ENCODE measurements around the gene SPAG7. TPM values are rescaled to one million over a fixed set of nuclear protein-coding genes. Genes with fewer than 3 reads are reported as not detected.
A peak's percentile ranks its signal among the peaks of the same experiment; 100 is the strongest.

The SPAG7 gene
- total and polyA plus RNA-seq, 2 of the 8 experiments (the other 6 are each of a cell fraction or from before 2014, with no cell fraction given): 74.2 to 81.9 TPM

- TF ChIP-seq CHD7 (IDR thresholded peaks at IDR 0.05; ENCODE audit: insufficient replicate concordance, low read length) (no peak), RAD21 (IDR thresholded peaks at IDR 0.05 in 1 of 2, conservative IDR thresholded peaks at IDR 0.05 in 1 of 2; ENCODE audit: low read depth in 2 of 2, low read length in 2 of 2) (peak; percentile 40 to 41; a peak in 3 of 4 replicates), SP4 (IDR thresholded peaks at IDR 0.05; ENCODE audit: low read length) (no peak), GTF2F1 (IDR thresholded peaks at IDR 0.05; ENCODE audit: borderline replicate concordance, low read depth, low read length) (peak; percentile 63; the same call in 1 of the 2 replicates), KDM4A (IDR thresholded peaks at IDR 0.05; ENCODE audit: low read depth, low read length, severe bottlenecking) (peak; percentile 47), TAF7 (optimal IDR thresholded peaks at IDR 0.05; ENCODE audit: borderline replicate concordance, low read depth, low read length) (peak; percentile 77), CTBP2 (IDR thresholded peaks at IDR 0.05; ENCODE audit: borderline replicate concordance, insufficient read depth, insufficient read length, low read length) (no peak), ASH2L (IDR thresholded peaks at IDR 0.05; ENCODE audit: low read length) (peak; percentile 23), TAF1 (IDR thresholded peaks at IDR 0.05; ENCODE audit: low read depth, low read length) (peak; percentile 92)
Observed at GRCh38 chr17:4967539-4968485, at the start of gene SPAG7 (continued).
